ENCODE measurements around the gene RPN2.

DNA sequence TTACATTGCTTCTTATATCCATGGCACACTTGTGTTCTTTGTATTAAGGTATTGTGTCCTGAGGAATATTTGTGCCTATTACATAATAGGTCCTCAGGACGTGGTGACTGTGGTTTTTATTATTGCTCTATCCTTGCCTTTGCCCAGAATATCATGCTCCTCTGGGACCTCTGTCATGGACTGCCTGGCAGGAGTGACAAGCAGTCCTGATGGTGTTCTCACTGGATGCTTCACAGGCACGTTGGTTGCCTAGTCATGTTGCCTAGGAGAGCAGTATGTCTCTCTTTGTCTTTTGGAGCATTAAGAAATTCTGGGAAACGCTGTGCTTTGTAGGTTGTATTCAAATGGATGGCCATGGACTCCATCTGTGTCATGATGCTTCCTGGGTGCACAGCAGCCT, 24.9 kb downstream of the RPN2 start:
- TF ChIP-seq, protein P1, sequence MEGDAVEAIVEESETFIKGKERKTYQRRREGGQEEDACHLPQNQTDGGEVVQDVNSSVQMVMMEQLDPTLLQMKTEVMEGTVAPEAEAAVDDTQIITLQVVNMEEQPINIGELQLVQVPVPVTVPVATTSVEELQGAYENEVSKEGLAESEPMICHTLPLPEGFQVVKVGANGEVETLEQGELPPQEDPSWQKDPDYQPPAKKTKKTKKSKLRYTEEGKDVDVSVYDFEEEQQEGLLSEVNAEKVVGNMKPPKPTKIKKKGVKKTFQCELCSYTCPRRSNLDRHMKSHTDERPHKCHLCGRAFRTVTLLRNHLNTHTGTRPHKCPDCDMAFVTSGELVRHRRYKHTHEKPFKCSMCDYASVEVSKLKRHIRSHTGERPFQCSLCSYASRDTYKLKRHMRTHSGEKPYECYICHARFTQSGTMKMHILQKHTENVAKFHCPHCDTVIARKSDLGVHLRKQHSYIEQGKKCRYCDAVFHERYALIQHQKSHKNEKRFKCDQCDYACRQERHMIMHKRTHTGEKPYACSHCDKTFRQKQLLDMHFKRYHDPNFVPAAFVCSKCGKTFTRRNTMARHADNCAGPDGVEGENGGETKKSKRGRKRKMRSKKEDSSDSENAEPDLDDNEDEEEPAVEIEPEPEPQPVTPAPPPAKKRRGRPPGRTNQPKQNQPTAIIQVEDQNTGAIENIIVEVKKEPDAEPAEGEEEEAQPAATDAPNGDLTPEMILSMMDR (IDR thresholded peaks at IDR 0.05 in 8 of 11, conservative IDR thresholded peaks at IDR 0.05 in 3 of 11): no peak
- no peak for TF ChIP-seq POLR2A (IDR thresholded peaks at IDR 0.05)
